Neural progenitor cell (in vitro differentiated cells): ENCODE measurements around the gene PIRT. TPM values are rescaled to one million over a fixed set of nuclear protein-coding genes. Genes with fewer than 3 reads are reported as not detected.

Experiments
- DNase-seq: peaks from one replicate; pipeline ENCODE4 v3.0.0-alpha.2; 2016; ENCODE audit warnings: low spot score
- H2AFZ ChIP-seq: fragments of 200-600 bp; sonication (generic); replicated peaks from 2 replicates; pipeline ENCODE4 v1.6.1; 2016; ENCODE audit warnings: antibody characterized with exemption
- H3F3A ChIP-seq: fragments of 200-600 bp; sonication (generic); 2 replicates; pipeline ENCODE4 v1.6.1; 2016; ENCODE audit warnings: antibody characterized with exemption, low read depth
- H3K27ac ChIP-seq: fragments of 200-600 bp; sonication (generic); 2 replicates; pipeline ENCODE4 v1.5.1; 2016; ENCODE audit warnings: mild to moderate bottlenecking
- H3K27me3 ChIP-seq: fragments of 200-600 bp; sonication (generic); 2 replicates; pipeline ENCODE4 v1.6.1; 2016; ENCODE audit warnings: mild to moderate bottlenecking, moderate library complexity
- H3K36me3 ChIP-seq: fragments of 200-600 bp; sonication (generic); 2 replicates; pipeline ENCODE4 v1.5.1; 2016
- H3K4me1 ChIP-seq: fragments of 200-600 bp; sonication (generic); 2 replicates; pipeline ENCODE4 v1.6.1; 2016; ENCODE audit warnings: mixed run types
- H3K4me2 ChIP-seq: fragments of 200-600 bp; sonication (generic); 2 replicates; pipeline ENCODE4 v1.6.1; 2016
- H3K4me3 ChIP-seq: fragments of 200-600 bp; sonication (generic); 2 replicates; pipeline ENCODE4 v1.5.1; 2016
- H3K79me2 ChIP-seq: fragments of 200-600 bp; sonication (generic); 2 replicates; pipeline ENCODE4 v1.6.1; 2016; ENCODE audit warnings: low read depth
- H3K9ac ChIP-seq: fragments of 200-600 bp; sonication (generic); 2 replicates; pipeline ENCODE4 v1.6.1; 2016
- H3K9me3 ChIP-seq: fragments of 200-600 bp; sonication (generic); 2 replicates; pipeline ENCODE4 v1.5.1; 2016; ENCODE audit warnings: low read depth
- H4K20me1 ChIP-seq: fragments of 200-600 bp; sonication (generic); 2 replicates; pipeline ENCODE4 v1.6.1; 2016; ENCODE audit warnings: low read depth
- H3K27ac Mint-ChIP-seq: 3 replicates; pipeline ENCODE4 v1.8.0; 2021; ENCODE audit warnings: mixed read lengths
- H3K27me3 Mint-ChIP-seq: 2 replicates; pipeline ENCODE4 v1.8.0; 2022; ENCODE audit warnings: low read depth, mild to moderate bottlenecking, inconsistent platforms, moderate library complexity, mixed read lengths; ENCODE audit not compliant: insufficient read depth
- H3K36me3 Mint-ChIP-seq: 3 replicates; pipeline ENCODE4 v1.8.0; 2021; ENCODE audit warnings: mixed read lengths
- H3K4me1 Mint-ChIP-seq: 3 replicates; pipeline ENCODE4 v1.8.0; 2021; ENCODE audit warnings: mixed read lengths
- H3K4me3 Mint-ChIP-seq: 3 replicates; pipeline ENCODE4 v1.8.0; 2021; ENCODE audit warnings: mild to moderate bottlenecking, moderate library complexity, mixed read lengths
- H3K9me3 Mint-ChIP-seq: 3 replicates; pipeline ENCODE4 v1.8.0; 2020; ENCODE audit warnings: mixed read lengths
- CTCF ChIP-seq: fragments of 200-600 bp; sonication (generic); IDR thresholded peaks from 2 replicates; pipeline ENCODE4 v1.5.1; 2017; ENCODE audit warnings: antibody characterized with exemption, mild to moderate bottlenecking
- EZH2 ChIP-seq: fragments of 200-600 bp; sonication (generic); IDR thresholded peaks from 2 replicates; pipeline ENCODE4 v1.6.1; 2017; ENCODE audit warnings: antibody characterized with exemption, mild to moderate bottlenecking, moderate library complexity
- EZH2phosphoT487 ChIP-seq: fragments of 200-600 bp; sonication (generic); IDR thresholded peaks from 2 replicates; pipeline ENCODE4 v1.6.1; 2017; ENCODE audit warnings: antibody characterized with exemption
- total RNA-seq: library from RNA; depleted of rRNA; stranded (reverse); fragments of >200 nt; gene quantifications from 2 replicates; pipeline ENCODE4 v1.2.3, GENCODE V29; 2015; ENCODE audit warnings: low replicate concordance

PIRT gene
- total RNA-seq, 1 donor from 2014 or later, result not detected

DNA sequence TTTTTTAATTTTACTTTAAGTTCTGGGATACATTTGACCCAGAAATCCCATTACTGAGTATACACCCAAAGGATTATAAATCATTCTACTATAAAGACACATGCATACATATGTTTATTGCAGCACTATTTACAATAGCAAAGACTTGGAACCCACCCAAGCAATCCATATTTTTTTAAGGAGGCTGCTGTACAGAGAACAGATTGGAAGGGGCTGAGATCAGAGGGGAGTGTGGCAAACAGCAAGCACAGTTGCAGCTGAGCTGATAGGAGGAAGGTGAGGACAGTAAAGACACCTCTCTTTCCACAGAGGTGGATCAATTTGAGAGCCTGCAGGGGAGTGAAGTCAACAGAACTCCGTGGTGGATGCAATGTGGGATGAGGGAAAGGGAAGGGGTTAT, 23.8 kb downstream of the PIRT start:
- peaks cover 6% of the 10 kb centered on the region for H3K27me3 Mint-ChIP-seq
- H3K9me3 ChIP-seq, result no peaks in the 10 kb centered on the region
- H3K27ac Mint-ChIP-seq, result no peak overlapping the region
- H3K4me1 Mint-ChIP-seq, result peaks cover under 1% of the 10 kb centered on the region
- no peaks in the 10 kb centered on the region for H3K9me3 Mint-ChIP-seq
- H2AFZ ChIP-seq, result no peak overlapping the region
- no peaks in the 10 kb centered on the region for H4K20me1 ChIP-seq
- H3K4me3 Mint-ChIP-seq, result no peak overlapping the region
- H3K4me3 ChIP-seq, result no peak overlapping the region
- H3K27ac ChIP-seq, result no peak overlapping the region
- TF ChIP-seq EZH2 (no peak), EZH2phosphoT487 (no peak), CTCF (no peak)
- no peaks in the 10 kb centered on the region for H3K36me3 ChIP-seq
- no peak for DNase-seq
- H3K9ac ChIP-seq, result no peak overlapping the region
- H3F3A ChIP-seq, result no peaks in the 10 kb centered on the region
- H3K79me2 ChIP-seq, result no peaks in the 10 kb centered on the region
- no peaks in the 10 kb centered on the region for H3K36me3 Mint-ChIP-seq
- no peaks in the 10 kb centered on the region for H3K4me1 ChIP-seq
- no peaks in the 10 kb centered on the region for H3K27me3 ChIP-seq
- no peak overlapping the region for H3K4me2 ChIP-seq

GRCh38 chr17:10812674-10813073, 25.2 kb downstream of the PIRT start:
- Histone ChIP-seq H3F3A (no peaks in the 10 kb centered on the region), H4K20me1 (no peaks in the 10 kb centered on the region), H3K27me3 (no peaks in the 10 kb centered on the region), H3K4me2 (no peak overlapping the region), H3K36me3 (no peaks in the 10 kb centered on the region), H3K4me3 (no peak overlapping the region), H3K9ac (no peak overlapping the region), H2AFZ (no peak overlapping the region), H3K27ac (no peak overlapping the region), H3K79me2 (no peaks in the 10 kb centered on the region), H3K4me1 (no peaks in the 10 kb centered on the region), H3K9me3 (no peaks in the 10 kb centered on the region)
- no peak for DNase-seq
- H3K9me3 Mint-ChIP-seq, result no peaks in the 10 kb centered on the region
- no peaks in the 10 kb centered on the region for H3K36me3 Mint-ChIP-seq
- H3K4me1 Mint-ChIP-seq, result no peaks in the 10 kb centered on the region
- H3K27me3 Mint-ChIP-seq, result peaks cover 4% of the 10 kb centered on the region
- H3K27ac Mint-ChIP-seq, result no peak overlapping the region
- TF ChIP-seq CTCF, result no peak
- no peak for TF ChIP-seq EZH2phosphoT487
- no peak for TF ChIP-seq EZH2
- no peak overlapping the region for H3K4me3 Mint-ChIP-seq

GRCh38 chr17:10809605-10810004, 28.3 kb downstream of the PIRT start:
- Mint-ChIP-seq H3K4me3 (no peak overlapping the region), H3K27ac (no peak overlapping the region), H3K36me3 (no peaks in the 10 kb centered on the region), H3K9me3 (no peaks in the 10 kb centered on the region), H3K27me3 (peaks cover 4% of the 10 kb centered on the region), H3K4me1 (peaks cover 2% of the 10 kb centered on the region)
- DNase-seq, result no peak
- Histone ChIP-seq H3K9me3 (no peaks in the 10 kb centered on the region), H3K4me1 (peaks cover under 1% of the 10 kb centered on the region), H3F3A (no peaks in the 10 kb centered on the region), H3K27ac (no peak overlapping the region), H3K4me3 (no peak overlapping the region), H3K27me3 (no peaks in the 10 kb centered on the region), H4K20me1 (no peaks in the 10 kb centered on the region), H3K9ac (no peak overlapping the region), H3K79me2 (no peaks in the 10 kb centered on the region), H3K36me3 (no peaks in the 10 kb centered on the region), H3K4me2 (no peak overlapping the region), H2AFZ (no peak overlapping the region)
- no peak for TF ChIP-seq EZH2phosphoT487
- TF ChIP-seq EZH2, result no peak
- no peak for TF ChIP-seq CTCF
